ENCODE results near the gene SLC29A3. TPM values are rescaled to one million over a fixed set of nuclear protein-coding genes. Genes with fewer than 3 reads are reported as not detected.

SLC29A3 gene
- total and polyA plus RNA-seq, 2 donors from 2014 or later: 5.3 to 5.7 TPM

DNA sequence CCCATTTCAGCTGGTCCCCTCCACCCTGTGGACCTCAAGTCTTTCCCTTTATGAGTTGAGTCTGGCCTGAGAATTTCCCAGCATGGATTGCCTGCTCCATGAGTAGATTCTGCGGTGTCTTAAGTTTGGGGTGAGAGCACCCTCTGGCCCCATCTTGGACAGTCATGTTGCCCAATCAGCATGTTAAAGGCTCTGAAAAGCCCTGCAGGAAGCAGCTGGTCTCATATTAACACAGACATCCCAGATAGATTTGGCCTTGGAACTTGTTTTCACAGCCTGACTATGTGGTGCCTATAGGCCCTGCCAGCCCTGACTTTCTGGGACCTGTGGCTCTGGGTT lies 15.5 kb upstream of the SLC29A3 start:
- Histone ChIP-seq H3K27ac (ENCODE audit: low read depth in 2 of 2, low read length in 2 of 2) (no peak overlapping the region), H3K4me3 (ENCODE audit: low read length in 3 of 3) (no peak overlapping the region), H3K9ac (ENCODE audit: low read length in 3 of 3) (no peak overlapping the region), H3K27me3 (ENCODE audit: control insufficient read depth, insufficient read depth, low read length) (no peaks in the 10 kb centered on the region), H3K9me3 (ENCODE audit: control insufficient read depth in 2 of 3, insufficient read depth in 1 of 3, low read length in 3 of 3) (no peaks in the 10 kb centered on the region), H3K36me3 (ENCODE audit: control insufficient read depth in 2 of 3, insufficient read depth in 3 of 3, low read length in 3 of 3) (peaks cover 0 to 2% (median 0%) of the 10 kb centered on the region in 3 donors), H3K4me1 (ENCODE audit: control insufficient read depth in 2 of 3, insufficient read depth in 2 of 3, low read depth in 1 of 3, low read length in 3 of 3) (peaks cover 0 to 9% (median 7%) of the 10 kb centered on the region in 3 donors)
- no peak for FAIRE-seq
- TF ChIP-seq, protein P1, sequence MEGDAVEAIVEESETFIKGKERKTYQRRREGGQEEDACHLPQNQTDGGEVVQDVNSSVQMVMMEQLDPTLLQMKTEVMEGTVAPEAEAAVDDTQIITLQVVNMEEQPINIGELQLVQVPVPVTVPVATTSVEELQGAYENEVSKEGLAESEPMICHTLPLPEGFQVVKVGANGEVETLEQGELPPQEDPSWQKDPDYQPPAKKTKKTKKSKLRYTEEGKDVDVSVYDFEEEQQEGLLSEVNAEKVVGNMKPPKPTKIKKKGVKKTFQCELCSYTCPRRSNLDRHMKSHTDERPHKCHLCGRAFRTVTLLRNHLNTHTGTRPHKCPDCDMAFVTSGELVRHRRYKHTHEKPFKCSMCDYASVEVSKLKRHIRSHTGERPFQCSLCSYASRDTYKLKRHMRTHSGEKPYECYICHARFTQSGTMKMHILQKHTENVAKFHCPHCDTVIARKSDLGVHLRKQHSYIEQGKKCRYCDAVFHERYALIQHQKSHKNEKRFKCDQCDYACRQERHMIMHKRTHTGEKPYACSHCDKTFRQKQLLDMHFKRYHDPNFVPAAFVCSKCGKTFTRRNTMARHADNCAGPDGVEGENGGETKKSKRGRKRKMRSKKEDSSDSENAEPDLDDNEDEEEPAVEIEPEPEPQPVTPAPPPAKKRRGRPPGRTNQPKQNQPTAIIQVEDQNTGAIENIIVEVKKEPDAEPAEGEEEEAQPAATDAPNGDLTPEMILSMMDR (IDR thresholded peaks at IDR 0.05; ENCODE audit: borderline replicate concordance, extremely low read depth, insufficient read depth): no peak
- no peak for DNase-seq
- intact Hi-C loops (cut with DNase I): no loop called here

DNA sequence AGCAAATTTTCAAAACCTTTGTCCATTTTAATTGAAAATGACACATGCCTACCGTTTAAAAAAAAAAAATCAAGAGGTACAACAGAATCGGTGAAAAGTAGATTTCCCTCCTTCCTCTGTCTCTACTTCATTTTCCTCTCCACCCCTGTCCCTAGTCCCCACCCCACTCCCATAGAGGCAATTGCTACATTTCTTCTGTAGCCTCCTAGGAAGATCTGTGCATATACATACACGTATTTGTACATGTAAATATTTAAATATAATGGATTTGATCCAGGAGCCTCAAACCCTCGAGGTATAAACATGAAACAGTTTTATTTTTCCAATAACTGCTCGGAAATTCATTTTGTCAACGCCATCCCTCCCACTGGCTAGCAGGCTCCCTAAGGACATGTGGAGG lies 14.1 kb upstream of the SLC29A3 start:
- H3K9ac ChIP-seq (ENCODE audit: low read length in 3 of 3): no peak overlapping the region
- no peak for FAIRE-seq
- H3K27me3 ChIP-seq (ENCODE audit: control insufficient read depth, insufficient read depth, low read length): no peaks in the 10 kb centered on the region
- DNase-seq: no peak
- no peaks in the 10 kb centered on the region for H3K9me3 ChIP-seq (ENCODE audit: control insufficient read depth in 2 of 3, insufficient read depth in 1 of 3, low read length in 3 of 3)
- no peaks in the 10 kb centered on the region for H3K36me3 ChIP-seq (ENCODE audit: control insufficient read depth in 2 of 3, insufficient read depth in 3 of 3, low read length in 3 of 3)
- H3K27ac ChIP-seq (ENCODE audit: low read depth in 2 of 2, low read length in 2 of 2): no peak overlapping the region
- H3K4me1 ChIP-seq (ENCODE audit: control insufficient read depth in 2 of 3, insufficient read depth in 2 of 3, low read depth in 1 of 3, low read length in 3 of 3): peaks cover 0 to 11% (median 7%) of the 10 kb centered on the region in 3 donors
- intact Hi-C loops (cut with DNase I): no loop called here
- no peak overlapping the region for H3K4me3 ChIP-seq (ENCODE audit: low read length in 3 of 3)
- TF ChIP-seq, protein P1 (IDR thresholded peaks at IDR 0.05; ENCODE audit: borderline replicate concordance, extremely low read depth, insufficient read depth): no peak

GRCh38 chr10:71306979-71307378 lies 12.1 kb upstream of the SLC29A3 start:
- intact Hi-C loops (cut with DNase I): no loop called here
- FAIRE-seq (no peak), DNase-seq (peak in 2 of 5 donors; percentile 45 to 56)
- Histone ChIP-seq H3K36me3 (ENCODE audit: control insufficient read depth in 2 of 3, insufficient read depth in 3 of 3, low read length in 3 of 3) (no peaks in the 10 kb centered on the region), H3K9me3 (ENCODE audit: control insufficient read depth in 2 of 3, insufficient read depth in 1 of 3, low read length in 3 of 3) (no peaks in the 10 kb centered on the region), H3K4me1 (ENCODE audit: control insufficient read depth in 2 of 3, insufficient read depth in 2 of 3, low read depth in 1 of 3, low read length in 3 of 3) (peaks cover 0 to 11% (median 7%) of the 10 kb centered on the region in 3 donors), H3K27me3 (ENCODE audit: control insufficient read depth, insufficient read depth, low read length) (no peaks in the 10 kb centered on the region), H3K27ac (ENCODE audit: low read depth in 2 of 2, low read length in 2 of 2) (peak overlapping the region in 1 of 2 donors; percentile 51), H3K9ac (ENCODE audit: low read length in 3 of 3) (peak overlapping the region in 1 of 3 donors; percentile 0), H3K4me3 (ENCODE audit: low read length in 3 of 3) (no peak overlapping the region)
- TF ChIP-seq, protein P1 (IDR thresholded peaks at IDR 0.05; ENCODE audit: borderline replicate concordance, extremely low read depth, insufficient read depth): no peak
